GM12801 (cell line): Measurements from ENCODE around the gene ARHGEF10L.

ENCODE experiments used
- TF ChIP-seq, protein P1 (sequence below): IDR thresholded peaks from one replicate; pipeline ENCODE4 v1.5.1; 2011; ENCODE audit warnings: control low read depth; ENCODE audit not compliant: insufficient read length; ENCODE audit errors: extremely low read depth

ARHGEF10L gene

DNA sequence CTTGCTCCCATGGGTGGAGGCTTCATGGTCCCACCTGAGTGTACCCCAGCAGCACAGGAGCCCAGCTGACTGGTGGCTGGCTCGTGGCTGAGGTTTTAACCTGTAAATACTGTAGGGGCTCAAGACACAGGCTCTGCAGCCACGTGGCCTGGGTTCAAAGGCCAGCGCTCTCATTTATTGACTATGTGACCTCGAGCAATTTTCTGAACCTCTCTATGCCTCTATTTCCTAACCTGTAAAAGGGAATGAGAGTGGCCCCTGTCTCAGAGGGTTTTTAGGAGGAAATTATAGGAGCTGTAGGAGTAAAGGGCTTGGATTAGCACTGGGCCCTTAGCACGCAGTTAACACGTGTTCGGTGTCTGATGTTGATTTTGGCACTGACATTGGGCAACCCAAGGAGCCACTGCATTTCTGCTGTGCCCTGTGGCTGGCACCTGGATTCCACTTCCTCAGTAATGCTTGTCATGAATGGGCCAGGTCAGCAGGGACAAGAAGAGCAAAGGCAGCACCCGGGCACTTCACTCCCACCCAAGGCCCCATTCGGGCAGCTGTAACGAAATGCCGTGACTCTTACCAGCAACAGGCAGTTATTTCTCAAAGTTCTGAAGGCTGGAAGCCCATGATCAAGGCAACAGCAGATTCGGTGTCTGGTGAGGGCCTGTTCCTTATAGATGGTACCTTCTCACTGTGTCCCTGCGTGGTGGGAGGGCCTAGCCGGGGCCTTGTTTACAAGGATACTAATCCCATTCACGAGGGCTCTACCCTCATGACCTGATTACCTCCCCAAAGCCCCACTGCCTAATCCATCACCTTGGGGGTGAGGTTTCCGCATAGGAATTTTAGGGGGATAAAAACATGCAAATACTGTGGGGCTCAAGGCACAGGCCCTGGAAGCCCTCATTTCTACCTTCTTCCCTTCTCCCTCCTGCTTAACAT, 25.2 kb downstream of the ARHGEF10L start:
- TF ChIP-seq, protein P1, sequence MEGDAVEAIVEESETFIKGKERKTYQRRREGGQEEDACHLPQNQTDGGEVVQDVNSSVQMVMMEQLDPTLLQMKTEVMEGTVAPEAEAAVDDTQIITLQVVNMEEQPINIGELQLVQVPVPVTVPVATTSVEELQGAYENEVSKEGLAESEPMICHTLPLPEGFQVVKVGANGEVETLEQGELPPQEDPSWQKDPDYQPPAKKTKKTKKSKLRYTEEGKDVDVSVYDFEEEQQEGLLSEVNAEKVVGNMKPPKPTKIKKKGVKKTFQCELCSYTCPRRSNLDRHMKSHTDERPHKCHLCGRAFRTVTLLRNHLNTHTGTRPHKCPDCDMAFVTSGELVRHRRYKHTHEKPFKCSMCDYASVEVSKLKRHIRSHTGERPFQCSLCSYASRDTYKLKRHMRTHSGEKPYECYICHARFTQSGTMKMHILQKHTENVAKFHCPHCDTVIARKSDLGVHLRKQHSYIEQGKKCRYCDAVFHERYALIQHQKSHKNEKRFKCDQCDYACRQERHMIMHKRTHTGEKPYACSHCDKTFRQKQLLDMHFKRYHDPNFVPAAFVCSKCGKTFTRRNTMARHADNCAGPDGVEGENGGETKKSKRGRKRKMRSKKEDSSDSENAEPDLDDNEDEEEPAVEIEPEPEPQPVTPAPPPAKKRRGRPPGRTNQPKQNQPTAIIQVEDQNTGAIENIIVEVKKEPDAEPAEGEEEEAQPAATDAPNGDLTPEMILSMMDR, result no peak

DNA sequence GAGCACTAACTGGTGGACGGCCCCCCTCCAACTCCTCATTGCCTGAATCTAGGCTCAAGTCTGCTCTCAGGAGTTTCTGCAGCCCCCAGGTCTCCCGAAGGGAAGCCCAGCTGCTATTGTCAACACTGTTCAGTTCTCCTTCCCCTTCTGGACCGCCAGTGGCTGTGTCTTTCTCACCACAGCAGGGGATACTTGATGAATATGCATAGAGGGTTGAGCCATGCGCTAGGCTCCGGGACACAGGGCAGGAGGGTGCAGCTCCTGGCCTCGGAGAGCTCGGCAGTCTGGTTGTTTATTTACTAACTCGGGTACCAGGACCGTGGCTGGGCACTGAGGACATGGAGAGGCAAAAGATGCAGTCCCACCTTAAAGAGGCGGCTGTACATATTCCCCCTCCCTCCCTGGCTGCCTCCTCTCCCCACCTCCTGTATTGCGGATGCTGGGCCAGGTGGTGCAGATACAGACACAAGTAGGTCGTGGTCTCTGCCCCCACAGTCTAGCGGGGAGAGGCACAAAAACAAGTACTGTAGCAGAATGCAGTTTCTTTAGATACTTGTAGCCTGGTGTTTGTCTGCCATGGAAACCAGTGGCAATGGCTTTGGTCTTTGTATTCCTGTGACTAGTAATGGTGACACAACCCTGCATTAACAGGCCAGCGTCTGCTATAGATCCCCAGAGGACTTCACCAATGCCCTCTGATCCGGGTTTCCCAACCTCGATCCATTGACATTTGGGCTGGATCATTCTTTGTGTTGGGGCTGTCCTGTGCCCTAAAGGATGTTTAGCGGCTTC, 26.2 kb downstream of the ARHGEF10L start:
- TF ChIP-seq, protein P1, result no peak

DNA sequence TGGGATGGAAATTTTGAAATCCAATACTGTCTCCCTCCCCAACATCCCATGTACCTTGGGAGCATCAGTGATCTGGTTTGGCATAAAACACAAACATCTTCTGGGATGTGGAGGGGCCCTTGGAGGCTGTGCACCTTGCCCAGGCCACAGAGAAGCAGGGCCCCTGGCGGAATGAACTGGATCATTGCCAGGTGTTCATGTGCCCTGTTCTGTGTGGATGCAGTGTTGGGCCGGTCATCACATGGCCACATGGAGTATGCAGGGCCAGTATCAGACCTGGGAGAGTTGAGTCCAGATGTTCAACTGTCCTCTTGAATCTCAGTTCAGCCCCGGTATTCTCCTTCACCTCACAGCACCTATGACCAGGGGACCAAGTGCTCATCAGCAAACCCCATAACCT, 26.9 kb downstream of the ARHGEF10L start:
- TF ChIP-seq, protein P1, result no peak

DNA sequence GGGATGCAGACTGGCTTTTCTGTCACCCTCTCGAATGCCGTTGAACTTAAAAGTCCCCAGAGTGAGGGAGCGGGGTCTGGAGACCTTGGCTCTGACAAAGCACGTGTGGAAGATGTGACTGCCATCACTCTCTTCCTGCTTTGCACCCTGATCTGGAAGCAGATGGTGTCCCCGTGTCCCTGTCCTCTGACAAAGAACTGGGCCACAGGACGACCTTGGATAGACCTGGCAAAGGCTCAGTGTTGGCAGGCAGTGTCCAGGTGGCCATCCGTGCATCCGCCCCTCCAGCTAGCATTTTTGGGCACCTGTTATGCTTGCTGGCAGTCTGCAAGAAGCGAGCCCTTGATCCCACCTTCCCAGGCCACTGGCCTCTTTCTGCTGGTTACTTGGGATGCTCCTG, 27.4 kb downstream of the ARHGEF10L start:
- TF ChIP-seq, protein P1, result no peak

DNA sequence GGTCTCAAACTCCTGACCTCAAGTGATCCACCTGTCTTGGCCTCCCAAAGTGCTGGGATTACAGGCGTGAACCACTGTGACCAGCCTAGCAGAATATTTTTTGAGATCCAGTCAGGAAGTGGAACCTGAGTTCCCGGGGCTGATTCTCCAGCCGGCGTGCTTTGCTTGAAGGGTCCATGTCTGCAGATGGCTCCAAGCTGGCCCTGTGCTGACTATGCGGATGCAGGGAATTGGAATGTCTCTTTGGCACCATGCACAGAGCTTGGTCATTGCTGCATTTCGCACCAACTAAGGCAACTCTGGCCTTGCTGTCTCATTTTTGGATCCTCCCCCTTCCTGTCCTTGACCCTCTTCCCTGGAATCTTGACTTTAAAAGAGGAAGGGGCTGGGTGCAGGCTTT, 28.1 kb downstream of the ARHGEF10L start:
- TF ChIP-seq, protein P1, result no peak

DNA sequence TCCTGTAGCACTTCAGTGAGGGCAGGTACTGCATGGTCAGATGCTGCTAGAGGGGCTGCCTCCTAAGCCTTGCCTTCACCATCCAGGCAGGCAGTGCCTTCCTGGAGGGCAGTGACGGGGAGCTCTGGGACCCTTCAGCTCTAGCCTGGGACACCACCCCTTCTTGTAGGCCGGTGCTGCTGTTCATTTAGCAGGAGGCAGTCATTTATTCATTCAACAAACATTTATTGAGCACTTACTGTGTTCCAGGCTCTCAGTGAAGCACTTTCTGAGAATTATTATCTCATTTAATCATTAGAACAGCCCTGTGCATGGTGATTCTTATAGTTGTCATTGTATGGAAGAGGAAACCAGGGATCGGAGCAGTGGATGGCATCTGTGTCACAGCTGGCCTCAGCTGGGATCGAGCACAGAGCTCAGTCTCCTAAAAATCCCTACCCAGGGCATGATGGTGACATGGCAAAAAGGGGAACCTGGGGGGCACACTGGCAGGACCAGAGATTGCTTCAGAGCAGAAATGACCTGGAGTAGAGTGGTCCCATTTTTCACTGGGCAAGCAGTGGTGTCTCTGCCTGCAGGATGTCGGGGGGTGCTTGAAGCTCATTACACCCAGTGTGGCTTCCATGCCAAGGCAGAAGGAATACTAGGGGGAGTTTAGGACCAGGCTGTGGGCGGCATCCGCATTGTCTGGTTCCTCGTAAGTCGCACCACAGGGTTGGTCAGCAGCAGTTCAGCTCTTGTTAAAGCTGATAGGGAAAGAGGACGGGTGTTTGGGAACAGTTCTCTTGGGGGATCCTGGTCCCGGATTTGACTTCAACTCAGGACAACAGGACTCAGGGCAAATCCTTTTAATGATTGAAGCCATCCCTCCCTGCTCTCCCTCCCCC, 28.8 kb downstream of the ARHGEF10L start:
- TF ChIP-seq, protein P1, result no peak
